GM06990 (cell line): ENCODE data around the gene RMP24.

Experiments used
- DNase-seq: peaks from one replicate; pipeline ENCODE4 v3.0.0-alpha.2; 2011; ENCODE audit not compliant: insufficient read length; ENCODE audit errors: extremely low read depth
- H3K27me3 ChIP-seq: replicated peaks from 2 replicates; pipeline ENCODE4 v1.6.0; 2011; ENCODE audit warnings: low read length; ENCODE audit not compliant: control insufficient read depth, insufficient read depth
- H3K36me3 ChIP-seq: 2 replicates; pipeline ENCODE4 v1.5.1; 2011; ENCODE audit warnings: low read length; ENCODE audit not compliant: control insufficient read depth, insufficient read depth
- H3K4me3 ChIP-seq: replicated peaks from 2 replicates; pipeline ENCODE4 v1.5.1; 2011; ENCODE audit warnings: low read depth, mild to moderate bottlenecking, control low read depth, low read length
- CTCF ChIP-seq: IDR thresholded peaks from 2 replicates; pipeline ENCODE4 v1.5.1; 2011; ENCODE audit warnings: low read length, control low read depth, mild to moderate bottlenecking, inconsistent platforms; ENCODE audit not compliant: insufficient read depth, poor library complexity, severe bottlenecking

RMP24 gene

GRCh38 chr18:35941299-35941698 is 31.2 kb upstream of the RMP24 start:
- Histone ChIP-seq H3K36me3 (no peaks in the 10 kb centered on the region), H3K27me3 (no peaks in the 10 kb centered on the region), H3K4me3 (no peak overlapping the region)
- no peak for DNase-seq
- TF ChIP-seq CTCF, result no peak

- TF ChIP-seq CTCF, result no peak
- Histone ChIP-seq H3K36me3 (no peaks in the 10 kb centered on the region), H3K27me3 (no peaks in the 10 kb centered on the region), H3K4me3 (no peak overlapping the region)
- no peak for DNase-seq
Observed at GRCh38 chr18:35942133-35942532, 30.3 kb upstream of the RMP24 start.

- TF ChIP-seq CTCF, result peak; percentile 9
- Histone ChIP-seq H3K4me3 (no peak overlapping the region), H3K36me3 (no peaks in the 10 kb centered on the region), H3K27me3 (no peaks in the 10 kb centered on the region)
- DNase-seq, result no peak
Observed at GRCh38 chr18:35942661-35943060, 29.8 kb upstream of the RMP24 start.

GRCh38 chr18:35948080-35948479 is 24.4 kb upstream of the RMP24 start:
- no peak for TF ChIP-seq CTCF

GRCh38 chr18:35949090-35949489 is 23.4 kb upstream of the RMP24 start:
- no peak for TF ChIP-seq CTCF
- H3K36me3 ChIP-seq, result no peaks in the 10 kb centered on the region
- H3K27me3 ChIP-seq, result no peaks in the 10 kb centered on the region
- DNase-seq, result no peak
- no peak overlapping the region for H3K4me3 ChIP-seq

More at GRCh38 chr18:35948080-35948479, 24.4 kb upstream of the RMP24 start:
- Histone ChIP-seq H3K4me3 (no peak overlapping the region), H3K27me3 (no peaks in the 10 kb centered on the region), H3K36me3 (no peaks in the 10 kb centered on the region)
- no peak for DNase-seq
